Right lobe of liver (tissue), 4 donors: ENCODE measurements around the gene SGO1.

ENCODE experiments used
- POLR2A ChIP-seq: fragments of 450-650 bp; IDR thresholded peaks from one replicate; pipeline ENCODE4 v1.6.1; 2017; ENCODE audit warnings: antibody characterized with exemption, mild to moderate bottlenecking
- TF ChIP-seq, protein P1 (sequence below), 4 donors: fragments of 200-600 bp in 3 of 4; fragments of 450-650 bp in 1 of 4; IDR thresholded peaks; one replicate each; pipeline versions ENCODE4 v1.5.1 to v1.8.0; 2016 to 2022; ENCODE audit warnings: antibody characterized with exemption in 4 of 4, mild to moderate bottlenecking in 2 of 4
- donor health status: DM: no; HTN: no; CAD: no.
- donor health status: DM: no; HTN: no; CAD: no.
- donor health status: DM: no; HTN: yes; CAD: no.

DNA sequence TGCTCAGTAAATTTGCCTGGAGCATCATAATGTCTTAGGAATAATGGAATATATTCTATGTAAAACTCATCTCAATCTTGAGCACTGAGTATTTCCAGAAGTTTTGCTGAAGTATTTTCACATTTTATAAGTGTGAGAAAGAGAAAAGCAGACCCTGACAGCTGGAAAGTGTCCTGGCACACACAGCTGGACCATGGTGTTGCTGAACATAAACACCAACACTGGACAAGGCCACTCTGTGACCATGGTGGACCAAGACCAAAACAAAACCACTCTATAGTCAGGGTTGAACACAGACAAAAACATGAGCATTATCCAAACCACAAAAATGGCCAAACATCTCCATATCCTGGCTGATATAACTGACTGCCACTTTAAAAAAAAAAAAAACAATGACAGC, 15.1 kb upstream of the SGO1 start:
- TF ChIP-seq POLR2A, result no peak
- TF ChIP-seq, protein P1, sequence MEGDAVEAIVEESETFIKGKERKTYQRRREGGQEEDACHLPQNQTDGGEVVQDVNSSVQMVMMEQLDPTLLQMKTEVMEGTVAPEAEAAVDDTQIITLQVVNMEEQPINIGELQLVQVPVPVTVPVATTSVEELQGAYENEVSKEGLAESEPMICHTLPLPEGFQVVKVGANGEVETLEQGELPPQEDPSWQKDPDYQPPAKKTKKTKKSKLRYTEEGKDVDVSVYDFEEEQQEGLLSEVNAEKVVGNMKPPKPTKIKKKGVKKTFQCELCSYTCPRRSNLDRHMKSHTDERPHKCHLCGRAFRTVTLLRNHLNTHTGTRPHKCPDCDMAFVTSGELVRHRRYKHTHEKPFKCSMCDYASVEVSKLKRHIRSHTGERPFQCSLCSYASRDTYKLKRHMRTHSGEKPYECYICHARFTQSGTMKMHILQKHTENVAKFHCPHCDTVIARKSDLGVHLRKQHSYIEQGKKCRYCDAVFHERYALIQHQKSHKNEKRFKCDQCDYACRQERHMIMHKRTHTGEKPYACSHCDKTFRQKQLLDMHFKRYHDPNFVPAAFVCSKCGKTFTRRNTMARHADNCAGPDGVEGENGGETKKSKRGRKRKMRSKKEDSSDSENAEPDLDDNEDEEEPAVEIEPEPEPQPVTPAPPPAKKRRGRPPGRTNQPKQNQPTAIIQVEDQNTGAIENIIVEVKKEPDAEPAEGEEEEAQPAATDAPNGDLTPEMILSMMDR (IDR thresholded peaks at IDR 0.05), result no peak
